Measurements from ENCODE around the gene DCN.
A peak's percentile ranks its signal among the peaks of the same experiment; 100 is the strongest.

DCN gene

DNA sequence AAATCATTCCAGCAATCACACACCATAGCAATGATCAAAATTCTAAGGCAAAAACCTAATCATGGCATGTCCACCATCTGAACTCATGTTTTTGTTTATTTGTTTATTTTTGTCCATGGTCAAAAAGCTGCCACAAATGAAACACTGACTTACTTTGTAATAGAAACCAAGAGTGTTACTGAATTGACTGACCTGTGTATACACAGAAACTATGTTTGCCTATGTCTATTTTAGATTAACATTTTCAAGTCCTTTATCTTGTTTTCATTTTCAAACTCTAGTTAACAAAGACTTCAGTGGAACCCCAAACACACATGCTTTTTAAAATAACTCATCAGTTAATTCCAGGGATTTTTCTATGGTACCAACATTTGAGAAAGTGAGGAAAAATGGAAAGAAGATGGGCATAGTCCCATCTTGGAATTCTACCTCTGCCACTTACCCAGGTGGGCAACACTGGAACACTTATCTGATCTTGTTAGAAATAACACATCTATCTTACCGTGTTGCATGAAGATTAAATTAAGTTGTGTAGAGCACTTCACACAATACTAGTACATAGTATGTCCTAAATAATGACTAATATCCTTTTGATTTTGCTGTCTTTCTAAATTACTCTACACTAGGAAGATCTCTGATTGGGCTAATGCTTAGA is 77.7 kb downstream of the DCN start:
- DNase-seq, result no peak
- H3K4me1 ChIP-seq, result no peaks in the 10 kb centered on the region
- no peaks in the 10 kb centered on the region for H3K27me3 ChIP-seq
- H3K9me3 ChIP-seq, result no peaks in the 10 kb centered on the region
- no peak for TF ChIP-seq CTCF (IDR thresholded peaks at IDR 0.05)
- no peak overlapping the region for H3K27ac ChIP-seq
- H3K36me3 ChIP-seq, result no peaks in the 10 kb centered on the region
- H3K4me3 ChIP-seq, result no peak overlapping the region
- intact Hi-C loops (cut with DNase I; ENCODE audit: low total_unique reads), result no loop called here

GRCh38 chr12:91103624-91104023 is 79.0 kb downstream of the DCN start:
- no peak for TF ChIP-seq CTCF (IDR thresholded peaks at IDR 0.05)
- DNase-seq, result no peak
- intact Hi-C loops (cut with DNase I; ENCODE audit: low total_unique reads), result no loop called here
- Histone ChIP-seq H3K9me3 (no peaks in the 10 kb centered on the region), H3K27ac (no peak overlapping the region), H3K4me1 (peaks cover 0 to 8% (median 0%) of the 10 kb centered on the region in 4 donors), H3K4me3 (no peak overlapping the region), H3K27me3 (no peaks in the 10 kb centered on the region), H3K36me3 (no peaks in the 10 kb centered on the region)

- H3K27me3 ChIP-seq, result no peaks in the 10 kb centered on the region
- no peak overlapping the region for H3K4me3 ChIP-seq
- H3K4me1 ChIP-seq, result peaks cover 0 to 12% (median 0%) of the 10 kb centered on the region in 4 donors
- DNase-seq, result no peak
- H3K36me3 ChIP-seq, result no peaks in the 10 kb centered on the region
- H3K27ac ChIP-seq, result no peak overlapping the region
- no peaks in the 10 kb centered on the region for H3K9me3 ChIP-seq
- TF ChIP-seq CTCF (IDR thresholded peaks at IDR 0.05), result no peak
- intact Hi-C loops (cut with DNase I; ENCODE audit: low total_unique reads), result no loop called here
Measured at GRCh38 chr12:91103101-91103500, 79.5 kb downstream of the DCN start.

- Histone ChIP-seq H3K27ac (no peak overlapping the region), H3K9me3 (peaks cover 0 to 2% (median 0%) of the 10 kb centered on the region in 3 donors), H3K4me3 (no peak overlapping the region), H3K36me3 (no peaks in the 10 kb centered on the region), H3K4me1 (peaks cover 0 to 12% (median 0%) of the 10 kb centered on the region in 4 donors), H3K27me3 (no peaks in the 10 kb centered on the region)
- no peak for TF ChIP-seq CTCF (IDR thresholded peaks at IDR 0.05)
- DNase-seq, result no peak
- intact Hi-C loops (cut with DNase I; ENCODE audit: low total_unique reads), result no loop called here
Measured at GRCh38 chr12:91100906-91101305, 81.7 kb downstream of the DCN start.

DNA sequence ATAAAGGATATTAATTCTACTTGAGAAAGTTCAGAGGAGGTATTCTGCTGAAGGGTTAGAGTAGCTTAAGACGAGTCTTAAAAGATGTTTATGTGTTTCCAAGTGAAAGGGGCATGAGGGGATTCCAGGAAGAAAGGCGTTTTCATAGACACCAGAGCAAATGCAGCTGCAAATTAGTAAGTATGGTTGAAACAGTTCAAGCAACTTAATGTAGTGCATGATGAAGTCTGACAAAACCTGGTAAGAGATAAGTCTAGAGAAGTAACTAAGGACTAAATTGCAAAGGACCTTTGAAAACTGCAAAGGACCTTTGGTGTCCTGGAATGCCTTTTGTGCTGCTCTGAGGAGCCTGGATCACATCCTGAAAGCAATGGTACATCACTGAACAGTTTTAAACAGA is 82.8 kb downstream of the DCN start:
- intact Hi-C loops (cut with DNase I; ENCODE audit: low total_unique reads), result no loop called here
- no peak overlapping the region for H3K4me3 ChIP-seq

More for the DNA sequence above, 82.8 kb downstream of the DCN start:
- Histone ChIP-seq H3K9me3 (peaks cover 0 to 3% (median 0%) of the 10 kb centered on the region in 3 donors), H3K27ac (peak overlapping the region in 1 of 2 donors; percentile 3), H3K27me3 (no peaks in the 10 kb centered on the region), H3K4me1 (peaks cover 0 to 12% (median 0%) of the 10 kb centered on the region in 4 donors), H3K36me3 (no peaks in the 10 kb centered on the region)
- no peak for TF ChIP-seq CTCF (IDR thresholded peaks at IDR 0.05)
- no peak for DNase-seq
